Stomach (tissue), 9 donors: ENCODE data around the gene TEKT2. TPM values are rescaled to one million over a fixed set of nuclear protein-coding genes. Genes with fewer than 3 reads are reported as not detected.

Source experiments
- DNase-seq, 2 donors: peaks; one replicate each; pipeline versions ENCODE4 v3.0.0 to v3.0.0-alpha.2; 2013 to 2019
- H3K27ac ChIP-seq, 5 donors: fragments of 200-600 bp in 4 of 5; sonication (generic) in 4 of 5; one replicate each; pipeline ENCODE4 v1.5.1; 2013 to 2019; ENCODE audit warnings: mild to moderate bottlenecking in 1 of 5, moderate library complexity in 1 of 5
- H3K27me3 ChIP-seq, 3 donors: fragments of 200-600 bp; sonication (generic); one replicate each; pipeline ENCODE4 v1.5.1; 2017 to 2019; ENCODE audit warnings: mixed run types in 1 of 3
- H3K36me3 ChIP-seq, 4 donors: fragments of 200-600 bp; sonication (generic); 1 replicate in 3 of 4; 2 replicates in 1 of 4; pipeline ENCODE4 v1.5.1; 2016 to 2019
- H3K4me1 ChIP-seq, 4 donors: fragments of 200-600 bp; sonication (generic); one replicate each; pipeline ENCODE4 v1.5.1; 2016 to 2019
- H3K4me3 ChIP-seq, 4 donors: fragments of 200-600 bp; sonication (generic) in 3 of 4; one replicate each; pipeline ENCODE4 v1.5.1; 2016 to 2019; ENCODE audit warnings: mild to moderate bottlenecking in 1 of 4
- H3K9me3 ChIP-seq, 4 donors: fragments of 200-600 bp; sonication (generic); one replicate each; pipeline ENCODE4 v1.5.1; 2016 to 2019
- EP300 ChIP-seq: sonication (generic); formaldehyde crosslinking; IDR thresholded peaks from one replicate; pipeline ENCODE4 v1.6.1; 2017; ENCODE audit warnings: antibody characterized with exemption
- POLR2A ChIP-seq, 4 donors: fragments of 450-650 bp; IDR thresholded peaks; one replicate each; pipeline ENCODE4 v1.6.1; 2016; ENCODE audit warnings: antibody characterized with exemption in 4 of 4, control low read depth in 2 of 4, mild to moderate bottlenecking in 1 of 4, moderate library complexity in 1 of 4
- POLR2AphosphoS5 ChIP-seq, 3 donors: sonication (generic); formaldehyde crosslinking; IDR thresholded peaks; one replicate each; pipeline ENCODE4 v1.6.1; 2016; ENCODE audit warnings: antibody characterized with exemption in 3 of 3
- WGBS, 5 donors: extraction: QIAGEN DNeasy Blood & Tissue Kit in 3 of 5; methylation state at CpG; one replicate each; pipeline versions ENCODE4 v1.1.5 to v1.1.7; 2013 to 2018; 5-methylcytosine and 5-hydroxymethylcytosine counted together
- intact Hi-C: fragments of 100-400 bp; cut with DNase I; formaldehyde crosslinking; loops from one replicate; pipeline ENCODE4 v1.15.1; 2023; ENCODE audit warnings: low total_unique reads
- polyA plus RNA-seq, 3 donors: library from polyadenylated mRNA; stranded (reverse); fragments of 200-250 nt; gene quantifications; one replicate each; pipeline ENCODE4 v1.2.3, GENCODE V29; 2013
- total RNA-seq, 5 donors: library from RNA; depleted of rRNA; stranded (reverse); fragments of >200 nt; gene quantifications; one replicate each; pipeline versions ENCODE4 v1.1.0 to v1.2.3, GENCODE V29; 2014 to 2016
- TF ChIP-seq, protein P1 (sequence below), 7 experiments: fragments of 450-650 bp in 4 of 7; fragments of 200-600 bp in 3 of 7; sonication (generic) in 3 of 7; IDR thresholded peaks; one replicate each; pipeline ENCODE4 v1.5.1; 2016 to 2019; ENCODE audit warnings: antibody characterized with exemption in 7 of 7, control low read depth in 2 of 7, mild to moderate bottlenecking in 1 of 7
- donor health status: healthy with polysubstance abuse.
- donor health status: Bipolar disorder and iron deficiency.
- donor health status: healthy.

Gene TEKT2
- total and polyA plus RNA-seq, 8 donors = 0.25 to 0.76 (median 0.60) TPM; not detected in 5

DNA sequence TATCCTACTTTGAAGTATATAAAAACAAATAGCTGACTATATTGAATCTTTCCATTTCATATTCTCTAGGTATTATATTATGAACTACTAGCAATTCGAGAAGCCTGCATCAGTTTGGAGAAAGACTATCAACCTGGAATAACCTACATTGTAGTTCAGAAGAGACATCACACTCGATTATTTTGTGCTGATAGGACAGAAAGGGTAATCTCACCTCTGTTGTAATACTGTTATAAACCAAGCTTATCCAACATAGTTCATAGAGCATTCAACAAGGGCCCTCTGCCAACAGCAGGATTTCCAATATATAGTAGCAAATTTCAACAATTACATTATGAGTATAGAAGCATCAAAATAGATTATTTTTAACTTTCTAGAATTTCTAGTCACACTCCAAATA is 43.7 kb upstream of the TEKT2 start:
- no peaks in the 10 kb centered on the region for H3K9me3 ChIP-seq
- no peaks in the 10 kb centered on the region for H3K27me3 ChIP-seq
- DNase-seq = no peak
- 82 to 91% (median 87%) methylated on average over 2 of the region's 2 CpGs for WGBS, 5 donors
- no peaks in the 10 kb centered on the region for H3K4me1 ChIP-seq
- intact Hi-C loops = no loop called here
- no peak overlapping the region for H3K4me3 ChIP-seq
- no peak for TF ChIP-seq EP300
- no peak for TF ChIP-seq POLR2A (IDR thresholded peaks at IDR 0.05)
- TF ChIP-seq, protein P1, sequence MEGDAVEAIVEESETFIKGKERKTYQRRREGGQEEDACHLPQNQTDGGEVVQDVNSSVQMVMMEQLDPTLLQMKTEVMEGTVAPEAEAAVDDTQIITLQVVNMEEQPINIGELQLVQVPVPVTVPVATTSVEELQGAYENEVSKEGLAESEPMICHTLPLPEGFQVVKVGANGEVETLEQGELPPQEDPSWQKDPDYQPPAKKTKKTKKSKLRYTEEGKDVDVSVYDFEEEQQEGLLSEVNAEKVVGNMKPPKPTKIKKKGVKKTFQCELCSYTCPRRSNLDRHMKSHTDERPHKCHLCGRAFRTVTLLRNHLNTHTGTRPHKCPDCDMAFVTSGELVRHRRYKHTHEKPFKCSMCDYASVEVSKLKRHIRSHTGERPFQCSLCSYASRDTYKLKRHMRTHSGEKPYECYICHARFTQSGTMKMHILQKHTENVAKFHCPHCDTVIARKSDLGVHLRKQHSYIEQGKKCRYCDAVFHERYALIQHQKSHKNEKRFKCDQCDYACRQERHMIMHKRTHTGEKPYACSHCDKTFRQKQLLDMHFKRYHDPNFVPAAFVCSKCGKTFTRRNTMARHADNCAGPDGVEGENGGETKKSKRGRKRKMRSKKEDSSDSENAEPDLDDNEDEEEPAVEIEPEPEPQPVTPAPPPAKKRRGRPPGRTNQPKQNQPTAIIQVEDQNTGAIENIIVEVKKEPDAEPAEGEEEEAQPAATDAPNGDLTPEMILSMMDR (IDR thresholded peaks at IDR 0.05) = no peak
- TF ChIP-seq POLR2AphosphoS5 (IDR thresholded peaks at IDR 0.05) = no peak
- H3K27ac ChIP-seq = no peak overlapping the region
- peaks cover 20 to 94% (median 90%) of the 10 kb centered on the region in 4 donors for H3K36me3 ChIP-seq

DNA sequence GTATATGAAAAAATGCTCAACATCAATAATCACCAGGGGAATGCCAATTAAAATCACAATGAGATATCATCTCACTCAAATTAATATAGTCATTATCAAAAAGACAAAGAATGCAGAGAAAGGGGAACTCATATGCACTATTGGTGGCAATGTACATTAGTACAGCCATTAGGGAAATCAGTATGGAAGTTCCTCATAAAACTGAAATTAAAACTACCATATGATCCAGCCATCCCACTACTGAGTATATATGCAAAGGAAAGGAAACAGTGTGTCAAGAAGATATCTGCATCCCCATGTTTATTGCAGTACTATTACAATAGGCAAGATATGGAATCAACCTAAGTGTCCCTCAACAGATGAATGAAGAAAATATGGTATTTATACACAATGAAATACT is 32.1 kb upstream of the TEKT2 start:
- Histone ChIP-seq H3K36me3 (peaks cover 19 to 81% (median 68%) of the 10 kb centered on the region in 4 donors), H3K4me1 (no peaks in the 10 kb centered on the region), H3K4me3 (no peak overlapping the region), H3K27ac (no peak overlapping the region), H3K27me3 (no peaks in the 10 kb centered on the region), H3K9me3 (peaks cover 0 to 6% (median 0%) of the 10 kb centered on the region in 4 donors)
- intact Hi-C loops = no loop called here
- DNase-seq = no peak
- TF ChIP-seq POLR2A (IDR thresholded peaks at IDR 0.05) = no peak
- no peak for TF ChIP-seq POLR2AphosphoS5 (IDR thresholded peaks at IDR 0.05)
- no peak for TF ChIP-seq EP300
- TF ChIP-seq, protein P1 (IDR thresholded peaks at IDR 0.05) = no peak

DNA sequence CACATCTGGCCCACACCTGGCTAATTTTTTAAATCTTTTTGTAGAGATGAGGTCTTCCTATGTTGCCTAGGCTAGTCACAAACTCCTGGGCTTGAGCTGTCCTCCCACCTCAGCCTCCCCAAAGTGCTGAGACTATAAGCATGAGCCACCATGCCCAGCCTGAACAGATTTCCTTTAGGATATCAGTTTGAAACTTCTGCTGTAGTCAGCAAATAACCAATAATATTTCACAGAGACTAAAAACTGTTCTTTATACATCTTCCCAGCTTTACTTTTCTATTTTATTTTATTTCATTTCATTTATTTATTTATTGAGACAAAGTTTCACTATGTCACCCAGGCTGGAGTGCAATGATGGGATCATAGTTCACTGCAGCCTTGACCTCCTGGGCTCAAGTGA is 29.9 kb upstream of the TEKT2 start:
- Histone ChIP-seq H3K9me3 (no peaks in the 10 kb centered on the region), H3K4me1 (no peaks in the 10 kb centered on the region), H3K27ac (no peak overlapping the region), H3K27me3 (no peaks in the 10 kb centered on the region), H3K4me3 (no peak overlapping the region), H3K36me3 (peaks cover 6 to 61% (median 50%) of the 10 kb centered on the region in 4 donors)
- intact Hi-C loops = no loop called here
- no peak for DNase-seq
- TF ChIP-seq POLR2A (IDR thresholded peaks at IDR 0.05) = no peak

DNA sequence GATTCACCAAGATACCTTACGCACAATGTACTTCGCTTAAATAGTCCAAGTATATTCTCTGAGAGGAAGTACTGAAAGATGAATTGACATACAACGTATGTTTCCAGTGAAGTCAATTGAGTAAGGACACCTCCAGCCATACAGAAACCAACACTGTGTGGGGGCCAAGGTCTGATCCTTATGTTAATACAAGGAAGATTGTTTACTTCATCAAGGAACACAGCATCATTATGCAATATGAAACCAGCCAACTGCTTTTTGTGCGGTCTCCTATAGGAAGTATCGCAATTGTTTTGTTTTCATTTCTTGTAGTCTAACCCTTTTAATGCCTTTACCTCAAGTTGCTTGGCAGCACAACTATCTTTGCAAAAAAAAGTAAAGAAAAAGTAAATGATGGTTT is 28.2 kb upstream of the TEKT2 start:
- TF ChIP-seq POLR2AphosphoS5 (IDR thresholded peaks at IDR 0.05) (no peak), EP300 (no peak), POLR2A (IDR thresholded peaks at IDR 0.05) (no peak)
- Histone ChIP-seq H3K27ac (no peak overlapping the region), H3K4me1 (no peaks in the 10 kb centered on the region), H3K36me3 (peaks cover 6 to 44% (median 39%) of the 10 kb centered on the region in 4 donors), H3K4me3 (no peak overlapping the region), H3K9me3 (no peaks in the 10 kb centered on the region), H3K27me3 (no peaks in the 10 kb centered on the region)
- intact Hi-C loops = no loop called here
- no peak for DNase-seq
- 77 to 90% (median 88%) methylated on average over 5 of the region's 5 CpGs for WGBS, 5 donors

DNA sequence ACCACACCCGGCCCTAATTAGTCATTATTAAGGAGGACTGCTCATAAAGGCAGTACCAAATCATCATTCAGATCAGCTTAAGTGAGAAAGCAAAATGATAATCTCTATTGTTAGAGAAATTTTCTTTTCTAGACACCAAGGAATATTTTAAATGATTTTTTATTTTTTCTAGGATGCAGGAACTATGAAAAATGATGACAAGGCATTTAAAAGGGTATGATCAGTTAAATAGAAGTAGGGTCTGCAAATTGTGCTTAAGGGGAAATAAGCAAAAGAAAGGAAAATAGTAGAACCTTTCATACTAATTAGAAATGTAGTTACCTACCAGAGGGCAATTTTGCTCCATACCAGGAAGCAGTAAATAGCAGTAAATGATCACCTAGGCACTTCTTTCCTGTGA is 21.6 kb upstream of the TEKT2 start:
- peaks cover 0 to 11% (median 2%) of the 10 kb centered on the region in 4 donors for H3K36me3 ChIP-seq
- no peaks in the 10 kb centered on the region for H3K4me1 ChIP-seq
- no peak for DNase-seq
- WGBS, 5 donors = 91 to 97% (median 94%) methylated on average over 1 of the region's 1 CpG
- H3K27ac ChIP-seq = no peak overlapping the region
- intact Hi-C loops = no loop called here
- H3K27me3 ChIP-seq = no peaks in the 10 kb centered on the region
- no peak overlapping the region for H3K4me3 ChIP-seq
- no peaks in the 10 kb centered on the region for H3K9me3 ChIP-seq
- no peak for TF ChIP-seq POLR2AphosphoS5 (IDR thresholded peaks at IDR 0.05)
- no peak for TF ChIP-seq EP300
- TF ChIP-seq, protein P1 (IDR thresholded peaks at IDR 0.05) = no peak
- TF ChIP-seq POLR2A (IDR thresholded peaks at IDR 0.05) = no peak
